GM21737 (cell line): ENCODE data around the gene JMJD8.

Source experiments
- ATAC-seq: cut with Tn5 transposase; IDR thresholded peaks from one replicate; pipeline ENCODE4 v1.9.1; 2021; ENCODE audit warnings: mild to moderate bottlenecking, moderate library complexity; ENCODE audit not compliant: unreplicated experiment

The JMJD8 gene, protein sequence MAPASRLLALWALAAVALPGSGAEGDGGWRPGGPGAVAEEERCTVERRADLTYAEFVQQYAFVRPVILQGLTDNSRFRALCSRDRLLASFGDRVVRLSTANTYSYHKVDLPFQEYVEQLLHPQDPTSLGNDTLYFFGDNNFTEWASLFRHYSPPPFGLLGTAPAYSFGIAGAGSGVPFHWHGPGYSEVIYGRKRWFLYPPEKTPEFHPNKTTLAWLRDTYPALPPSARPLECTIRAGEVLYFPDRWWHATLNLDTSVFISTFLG

DNA sequence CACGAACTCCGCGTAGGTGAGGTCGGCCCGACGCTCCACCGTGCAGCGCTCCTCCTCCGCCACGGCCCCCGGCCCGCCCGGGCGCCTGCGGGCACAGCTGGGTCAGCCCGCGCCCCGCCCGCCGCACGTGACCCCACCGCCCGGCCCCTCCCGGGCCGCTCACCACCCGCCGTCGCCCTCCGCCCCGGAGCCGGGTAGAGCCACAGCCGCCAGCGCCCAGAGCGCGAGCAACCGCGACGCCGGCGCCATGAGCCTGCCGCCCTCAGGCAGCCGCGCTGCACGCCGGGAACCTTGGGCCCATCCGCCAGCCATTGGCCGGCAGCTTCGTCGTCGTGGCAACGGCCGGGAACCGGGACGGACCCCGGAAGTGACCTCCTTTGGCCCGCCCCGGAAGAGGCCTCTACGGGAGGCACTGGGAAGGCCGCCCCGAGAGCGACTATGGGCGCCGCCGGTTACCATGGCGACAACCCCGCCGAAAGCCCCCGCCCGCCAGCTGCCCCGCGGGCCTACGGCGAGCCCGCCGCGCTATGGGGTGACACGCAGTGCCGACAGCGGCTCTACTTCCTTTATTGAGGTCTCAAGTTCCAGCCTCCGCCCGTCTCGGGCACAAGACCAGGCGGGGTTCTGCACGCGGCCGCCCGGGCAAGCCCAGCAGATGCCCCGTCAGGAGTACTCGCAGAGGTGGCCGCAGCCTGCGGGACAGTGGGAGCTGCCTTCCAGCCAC, at the start of gene JMJD8:
Gene JMJD8 (minus strand): TSS at position 264 of the 724 bp plus-strand sequence. CDS start 15 bp downstream, at position 249.
- ATAC-seq = peak; percentile 46

DNA sequence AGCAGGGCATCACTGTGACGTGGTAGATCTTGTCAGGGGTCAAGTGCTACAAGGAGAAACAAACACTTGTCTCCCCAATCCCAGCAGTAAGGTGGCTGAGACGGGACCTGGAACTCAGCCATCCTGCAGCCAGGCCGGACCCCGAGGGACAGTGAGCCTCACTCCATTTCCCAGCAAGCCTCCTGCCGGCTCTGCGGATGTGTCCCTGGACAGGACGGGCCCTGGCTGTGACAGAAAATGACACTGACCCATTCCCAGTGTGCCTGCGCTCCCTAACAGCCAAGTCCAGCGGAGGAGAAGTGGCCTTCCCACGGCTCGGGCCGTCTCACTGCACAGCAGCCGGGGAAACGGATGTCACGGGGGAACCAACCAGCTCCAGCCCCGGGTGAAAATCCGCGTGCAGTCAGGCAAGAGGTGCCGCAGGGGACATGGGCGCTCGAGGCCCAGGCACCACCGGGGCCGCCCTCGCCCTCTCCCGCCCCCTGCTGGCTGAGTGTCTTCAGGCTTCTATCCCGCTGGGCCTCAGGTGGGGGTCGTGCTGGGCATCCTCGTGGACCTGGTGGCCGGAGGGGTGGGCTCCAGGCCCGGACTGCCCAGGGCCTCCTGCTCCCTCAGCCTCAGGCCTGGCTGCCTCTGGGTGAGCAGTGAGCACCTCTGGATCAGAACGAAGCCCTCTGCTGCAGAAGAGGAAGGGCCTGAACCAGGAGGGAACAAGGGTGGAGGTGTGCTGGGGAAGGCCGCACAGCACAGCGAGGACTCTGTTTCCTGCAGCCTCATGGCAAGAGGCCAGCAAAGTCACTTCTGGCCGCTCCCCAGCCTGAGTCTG, 49.5 kb upstream of the JMJD8 start:
- ATAC-seq = no peak

DNA sequence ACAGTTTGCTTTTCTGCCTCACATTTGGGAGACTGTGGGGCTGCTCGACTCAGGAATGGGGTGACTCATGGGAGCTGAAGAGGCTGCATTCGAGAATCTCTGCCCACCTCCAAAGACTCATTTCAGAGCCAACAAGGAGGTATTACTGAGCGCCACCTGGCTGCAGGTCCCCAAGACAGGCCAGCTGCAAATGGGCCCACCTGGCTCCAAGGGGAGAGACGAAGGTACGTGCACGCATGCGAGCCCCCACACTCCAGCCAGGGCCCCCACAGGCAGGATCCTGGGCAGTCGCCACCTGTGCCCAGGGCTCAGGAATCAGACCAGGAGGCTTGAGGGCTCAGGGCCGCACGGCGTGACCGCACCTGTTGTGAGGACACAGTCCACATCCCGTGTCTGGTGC, 48.8 kb upstream of the JMJD8 start:
- no peak for ATAC-seq

DNA sequence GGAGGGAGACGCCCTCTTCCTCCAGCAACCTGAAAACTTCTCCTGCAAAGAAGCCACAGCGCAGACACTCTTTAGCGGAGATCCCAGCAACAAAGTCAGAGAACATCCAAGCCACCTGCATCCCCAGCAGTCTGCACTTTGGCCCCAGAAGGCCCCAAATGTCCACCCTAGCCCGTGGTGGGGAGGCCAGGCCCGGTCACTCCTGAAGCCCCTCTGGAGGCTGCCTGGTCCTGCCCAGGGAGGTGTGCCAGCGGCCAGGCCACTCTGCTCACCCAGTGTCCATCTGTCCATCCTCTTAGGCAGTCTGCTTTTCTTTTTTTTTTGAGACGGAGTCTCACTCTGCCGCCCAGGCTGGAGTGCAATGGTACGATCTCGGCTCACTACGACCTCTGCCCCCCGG, 48.2 kb upstream of the JMJD8 start:
- no peak for ATAC-seq

DNA sequence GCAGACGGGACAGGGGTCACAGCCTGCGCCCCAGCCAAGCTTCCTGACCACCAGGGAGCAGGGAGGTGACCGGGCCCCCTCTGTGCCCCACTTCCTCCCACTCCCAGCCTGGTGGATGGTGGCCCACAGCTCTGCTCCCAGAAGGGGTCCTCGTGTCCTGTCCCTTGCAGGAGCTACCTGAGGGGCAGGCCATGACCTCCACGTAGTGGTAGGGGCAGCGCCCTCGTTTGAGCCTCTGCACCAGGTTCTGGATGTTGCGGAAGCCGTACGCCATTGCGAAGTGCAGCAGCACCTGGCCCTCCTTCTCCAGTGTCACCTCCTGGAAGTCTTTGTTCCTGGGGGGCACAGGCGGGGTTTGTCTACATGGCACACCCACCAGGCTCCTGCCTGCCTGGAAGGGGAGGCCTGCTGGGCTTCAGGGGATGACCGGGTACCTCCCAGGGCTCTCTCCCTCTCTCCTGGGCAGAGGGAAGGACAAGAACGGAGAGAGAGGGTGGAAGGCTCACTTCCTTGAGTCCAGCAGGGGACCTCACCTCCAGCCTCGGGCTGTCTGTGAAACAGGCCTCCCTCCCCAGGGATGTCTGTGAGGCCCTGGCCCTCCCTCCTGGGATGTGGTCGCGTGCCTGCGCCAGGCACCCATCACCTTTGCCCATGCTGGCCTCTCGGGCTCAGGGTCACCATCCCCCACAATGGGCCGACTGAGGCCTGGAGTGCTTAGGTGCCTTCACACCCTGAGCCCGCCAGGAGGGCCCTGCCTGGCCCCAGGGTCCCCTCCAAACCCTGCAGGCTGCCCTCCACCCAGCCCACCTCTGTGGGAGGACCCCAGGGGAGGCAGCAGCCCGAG, 46.8 kb upstream of the JMJD8 start:
- no peak for ATAC-seq

DNA sequence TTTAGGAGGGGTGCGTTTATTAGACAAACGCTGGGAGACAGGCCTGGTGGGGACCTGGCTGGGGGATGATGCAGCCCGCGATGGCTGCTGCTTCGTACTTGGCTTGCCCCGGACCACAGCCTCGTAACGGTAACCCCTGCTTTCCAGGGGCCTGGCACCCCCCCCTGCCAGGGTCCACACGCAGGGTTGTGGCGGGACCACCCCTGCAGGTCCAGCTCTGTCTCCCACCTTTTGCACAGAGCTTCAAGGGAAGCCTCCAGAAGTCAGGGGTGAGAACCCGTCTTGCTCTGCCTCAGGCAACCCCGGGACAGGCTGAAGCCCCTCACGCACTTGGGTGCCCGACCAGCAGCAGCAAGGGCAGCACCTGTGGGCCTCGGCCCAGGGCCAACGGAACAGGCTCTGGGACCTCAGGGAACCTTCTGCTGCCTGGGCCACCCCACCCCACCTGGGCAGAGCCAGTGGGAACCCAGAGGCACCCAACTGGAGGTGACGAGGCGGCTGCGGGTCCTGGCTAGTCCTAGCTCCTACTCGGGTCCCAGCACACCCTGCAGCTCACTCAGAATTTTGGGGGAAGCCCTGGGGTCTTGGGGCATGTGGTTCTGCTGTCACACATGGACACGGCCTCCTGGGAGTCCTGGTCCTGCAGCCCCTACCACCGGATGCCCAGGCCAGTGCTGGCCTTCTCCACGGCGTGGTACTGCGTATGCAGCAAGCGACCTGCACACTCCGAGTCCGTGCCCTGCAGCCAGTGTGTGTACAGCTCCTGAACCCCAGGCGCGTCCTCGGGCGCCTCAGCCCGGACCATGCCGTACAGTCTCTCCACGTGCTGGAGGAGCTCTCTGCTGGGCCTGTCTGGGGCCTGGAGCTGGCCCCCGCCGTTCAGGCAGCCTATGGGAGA, 45.9 kb upstream of the JMJD8 start:
- ATAC-seq = no peak

DNA sequence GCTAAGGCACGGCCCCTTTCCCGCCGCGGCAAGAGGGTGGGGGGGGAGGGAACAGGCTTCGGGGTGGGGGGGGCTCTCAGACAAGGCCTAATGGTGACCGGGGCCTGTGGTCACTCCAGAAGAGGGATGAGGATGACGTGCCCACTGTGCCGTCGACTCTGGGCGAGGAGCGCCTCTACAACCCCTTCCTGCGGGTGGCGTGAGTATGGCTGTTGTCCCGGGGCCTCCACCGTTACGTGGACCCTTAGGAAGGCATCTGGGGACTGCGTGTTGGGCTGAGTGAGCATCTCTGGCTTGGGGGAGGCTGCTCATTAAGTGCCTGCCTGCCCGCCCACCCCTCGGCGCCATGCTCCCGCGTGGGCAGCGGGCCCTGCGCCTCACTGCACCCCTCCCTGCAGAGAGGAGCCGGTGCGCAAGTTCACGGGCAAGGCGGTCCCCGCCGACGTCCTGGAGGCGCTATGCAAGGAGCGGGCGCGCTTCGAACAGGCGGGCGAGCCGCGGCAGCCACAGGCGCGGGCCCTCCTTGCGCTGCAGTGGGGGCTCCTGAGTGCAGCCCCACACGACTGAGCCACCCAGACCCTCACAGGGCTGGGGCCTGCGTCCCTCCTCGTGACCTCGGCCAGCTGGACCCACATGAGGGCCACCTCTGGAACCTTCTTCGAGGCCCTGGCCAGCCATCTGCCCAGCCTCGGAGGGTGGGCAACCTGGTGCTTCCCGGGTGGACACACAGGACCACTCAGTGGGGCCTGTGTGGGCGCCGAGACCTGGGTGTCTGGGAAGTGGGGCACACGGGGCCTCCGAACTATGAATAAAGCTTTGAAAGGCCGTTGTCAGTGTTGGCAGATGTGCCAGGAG, 45.0 kb upstream of the JMJD8 start:
- no peak for ATAC-seq

DNA sequence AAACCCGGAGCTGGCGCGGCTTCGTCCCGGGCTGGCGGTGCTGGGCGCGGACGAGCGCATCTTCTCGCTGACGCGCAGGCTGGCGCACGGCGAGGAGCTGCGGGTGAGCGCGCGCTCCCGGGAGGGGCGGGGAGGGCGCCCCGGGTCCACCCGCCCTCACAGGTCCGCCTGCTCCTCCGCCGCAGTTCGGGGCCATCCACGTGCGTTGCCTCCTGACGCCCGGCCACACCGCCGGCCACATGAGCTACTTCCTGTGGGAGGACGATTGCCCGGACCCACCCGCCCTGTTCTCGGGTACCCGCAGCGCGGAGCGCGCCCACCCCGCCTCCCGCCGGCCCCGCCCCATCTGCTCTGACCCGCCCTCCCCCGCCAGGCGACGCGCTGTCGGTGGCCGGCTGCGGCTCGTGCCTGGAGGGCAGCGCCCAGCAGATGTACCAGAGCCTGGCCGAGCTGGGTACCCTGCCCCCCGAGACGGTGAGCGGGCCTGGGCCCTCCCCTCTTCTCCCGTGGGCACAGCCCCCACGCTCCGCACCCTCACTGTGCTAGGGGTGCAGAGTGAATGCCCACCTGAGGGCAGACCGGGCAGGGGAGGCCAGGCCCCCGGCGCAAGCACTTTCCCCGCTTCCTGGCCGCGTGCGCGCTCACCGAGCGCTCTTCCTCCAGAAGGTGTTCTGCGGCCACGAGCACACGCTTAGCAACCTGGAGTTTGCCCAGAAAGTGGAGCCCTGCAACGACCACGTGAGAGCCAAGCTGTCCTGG, 44.2 kb upstream of the JMJD8 start:
- ATAC-seq = peak; percentile 31

DNA sequence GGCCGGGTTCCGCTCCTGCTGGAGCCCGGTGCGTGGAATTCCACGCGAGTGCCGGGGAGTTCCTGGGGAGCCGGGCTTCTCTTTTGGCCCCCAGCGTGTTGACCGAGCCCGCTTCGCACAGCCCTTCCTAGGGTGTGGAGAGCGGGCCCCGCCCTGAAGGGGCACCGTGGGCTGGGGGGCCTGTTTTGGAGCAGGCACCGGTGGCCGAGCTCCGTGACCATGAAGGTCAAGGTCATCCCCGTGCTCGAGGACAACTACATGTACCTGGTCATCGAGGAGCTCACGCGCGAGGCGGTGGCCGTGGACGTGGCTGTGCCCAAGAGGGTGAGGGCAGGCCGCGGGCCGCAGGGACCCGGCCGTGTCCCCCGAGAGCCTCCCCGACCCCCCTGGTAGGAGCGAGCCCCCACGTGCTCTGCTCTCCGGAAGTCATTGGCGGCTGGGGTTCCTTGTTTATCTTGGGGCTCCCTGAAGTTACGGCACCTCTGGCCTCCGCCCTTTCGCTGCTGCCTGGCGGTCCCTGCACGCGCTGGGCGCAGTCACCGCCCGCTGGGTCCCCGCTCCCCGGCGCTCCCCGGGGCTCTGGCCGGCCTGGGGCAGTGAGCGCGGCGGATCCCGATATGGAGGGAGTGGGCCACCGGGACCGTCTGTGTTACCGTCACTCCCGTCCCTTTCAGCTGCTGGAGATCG, 43.3 kb upstream of the JMJD8 start:
- ATAC-seq = no peak

DNA sequence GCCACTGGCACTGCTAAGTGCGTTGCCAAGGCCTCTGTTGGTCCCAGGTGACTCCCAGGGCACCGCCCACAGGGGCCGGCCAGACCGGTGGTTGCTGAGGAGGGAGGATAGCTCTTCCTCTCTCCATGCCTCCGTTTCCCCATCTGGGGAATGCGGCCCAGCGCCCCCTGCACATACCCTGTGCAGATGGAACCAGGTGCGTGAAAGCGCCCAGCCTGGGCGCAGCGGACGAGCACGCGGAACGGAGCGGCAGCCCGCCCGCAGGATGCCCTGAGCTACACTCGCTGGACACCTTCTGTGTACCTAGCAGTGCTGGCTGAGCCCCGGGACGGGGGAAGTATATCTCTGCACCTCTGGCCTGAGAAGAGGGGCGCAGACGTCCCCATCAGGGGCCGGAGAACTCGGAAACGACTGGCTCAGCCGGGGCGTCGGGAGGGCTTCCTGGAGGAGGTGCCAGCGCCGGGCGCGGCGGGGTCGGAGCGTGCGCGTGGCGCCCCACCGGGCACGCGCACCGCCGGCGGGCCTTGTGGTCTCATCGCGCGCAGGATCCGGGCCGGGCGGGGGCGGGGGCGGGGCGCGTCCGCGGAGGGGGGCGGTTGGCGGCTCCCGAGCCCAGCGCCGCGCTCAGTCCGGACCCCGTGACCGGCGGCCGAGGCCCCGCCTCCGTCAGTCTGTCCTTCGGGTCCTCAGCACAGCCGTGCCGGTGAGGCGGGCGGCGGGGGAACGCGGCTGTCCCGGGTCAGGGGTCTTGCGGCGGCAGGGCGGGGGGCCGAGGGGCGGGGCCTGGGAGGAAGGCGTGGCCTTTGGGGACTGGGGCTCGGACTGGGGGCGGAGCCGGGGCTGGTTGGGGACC, 42.5 kb upstream of the JMJD8 start, which contains the start of the genes CCDC78 and HAGHL:
Gene CCDC78 (minus strand): TSS at position 6 of the 853 bp plus-strand sequence. CDS start 76 bp downstream, outside the sequence.
Gene HAGHL (plus strand): TSS at position 669 of the 853 bp plus-strand sequence. CDS start 404 bp downstream, outside the sequence.
- no peak for ATAC-seq

DNA sequence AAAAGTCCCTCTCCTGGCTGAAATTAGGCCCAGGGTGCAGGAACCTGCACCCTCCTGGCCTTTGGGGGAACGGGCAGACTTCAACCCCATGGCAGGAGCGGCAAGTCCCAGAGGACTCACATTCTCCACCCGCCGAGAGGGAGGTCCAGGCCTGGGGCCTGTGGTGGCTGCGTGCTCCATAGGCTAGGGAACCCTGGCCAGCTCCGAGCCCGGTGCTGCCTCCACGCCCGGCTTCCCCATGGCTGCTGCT, 42.0 kb upstream of the JMJD8 start:
- ATAC-seq = no peak

DNA sequence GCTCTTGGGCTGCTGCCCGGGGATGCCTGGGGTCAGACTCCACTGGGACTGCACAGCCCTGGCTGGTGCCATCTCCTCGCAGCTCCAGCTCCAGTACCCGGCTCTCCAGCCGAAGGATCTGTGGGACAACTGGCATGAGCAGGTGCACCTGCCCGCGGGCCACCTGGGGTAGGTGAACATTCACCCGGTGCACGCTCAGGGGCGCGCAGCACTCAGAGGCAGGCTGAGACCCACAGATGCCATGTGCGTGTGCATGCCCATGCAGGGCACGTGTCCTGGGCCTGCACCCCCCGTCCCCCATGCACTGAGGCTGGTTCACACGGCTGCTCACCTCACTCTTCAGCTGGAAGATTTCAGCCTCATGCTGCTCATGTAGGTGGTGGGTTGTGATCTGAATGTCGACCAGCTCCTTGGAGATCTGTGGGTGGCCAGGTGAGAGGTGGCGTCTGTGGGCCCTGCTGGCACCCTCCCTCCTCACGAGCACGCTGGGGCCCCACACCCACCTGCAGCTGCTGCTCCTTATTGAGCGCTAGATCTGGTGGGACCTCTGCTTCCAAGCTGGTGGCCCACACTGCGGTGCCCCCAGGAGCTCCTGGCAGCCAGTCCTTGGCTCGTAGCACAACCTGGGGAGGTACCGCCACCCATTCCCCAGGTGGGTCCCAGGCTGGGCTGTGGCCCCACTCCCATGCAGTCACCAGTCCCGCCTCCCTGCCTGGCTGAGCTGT, 41.5 kb upstream of the JMJD8 start:
- ATAC-seq = no peak

DNA sequence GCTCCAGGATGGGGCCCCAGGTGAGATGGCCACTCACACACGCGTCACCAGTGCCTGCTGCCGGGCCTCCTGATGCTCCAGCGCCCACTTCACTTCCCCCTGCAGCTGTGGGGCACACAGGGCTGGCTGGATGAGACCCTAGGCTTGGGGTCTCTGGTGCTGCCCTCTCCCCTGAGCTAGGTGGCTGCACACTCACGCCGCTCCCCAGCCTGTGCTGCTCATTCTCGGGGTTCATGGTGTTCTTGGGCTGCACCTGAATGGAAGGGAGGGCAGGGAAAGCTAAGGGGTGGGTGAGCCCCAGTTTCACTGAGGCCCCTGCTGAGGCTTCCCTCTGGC, 40.9 kb upstream of the JMJD8 start:
- ATAC-seq = no peak

DNA sequence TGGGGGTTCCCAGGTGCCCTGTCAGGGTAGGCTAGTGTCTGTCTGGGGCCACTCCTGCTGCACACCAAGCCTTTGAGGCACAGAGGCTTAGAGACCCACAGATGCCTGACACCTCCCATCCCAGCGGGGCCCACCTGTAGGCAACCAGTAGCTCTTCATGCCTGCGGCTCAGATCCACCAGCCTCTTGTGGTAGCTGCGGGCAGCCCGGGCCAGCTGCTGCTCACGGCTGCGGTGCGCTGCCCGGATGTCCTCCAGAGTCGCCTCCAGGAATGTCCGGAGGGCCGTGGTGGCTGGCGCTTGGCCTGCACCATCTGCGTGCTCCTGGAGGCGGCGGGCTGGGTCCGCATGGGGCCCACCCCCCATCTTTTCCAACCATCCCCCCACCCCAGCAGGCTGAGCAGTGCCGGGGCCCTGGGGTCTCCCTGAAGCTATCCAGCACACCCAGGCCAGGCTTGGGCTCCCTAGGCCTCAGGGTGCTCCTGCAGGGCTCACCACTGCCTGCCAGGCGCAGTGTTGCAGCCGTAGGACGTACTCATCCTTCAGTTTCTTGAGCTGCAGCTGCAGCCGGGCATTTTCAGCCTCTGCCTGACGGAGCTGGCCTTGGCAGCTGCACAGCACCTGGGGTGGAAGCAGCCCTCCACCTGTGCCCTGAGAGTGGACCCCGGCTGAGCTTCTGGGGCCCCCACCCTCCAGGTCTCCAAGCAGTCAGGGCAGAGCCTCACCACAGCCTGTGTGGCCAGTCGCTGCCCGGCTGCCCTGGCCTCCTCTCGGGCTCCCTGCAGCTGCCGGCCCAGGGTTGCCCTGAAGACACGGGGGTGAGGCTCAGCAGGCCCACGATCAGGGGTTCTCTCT, 40.3 kb upstream of the JMJD8 start:
- no peak for ATAC-seq

DNA sequence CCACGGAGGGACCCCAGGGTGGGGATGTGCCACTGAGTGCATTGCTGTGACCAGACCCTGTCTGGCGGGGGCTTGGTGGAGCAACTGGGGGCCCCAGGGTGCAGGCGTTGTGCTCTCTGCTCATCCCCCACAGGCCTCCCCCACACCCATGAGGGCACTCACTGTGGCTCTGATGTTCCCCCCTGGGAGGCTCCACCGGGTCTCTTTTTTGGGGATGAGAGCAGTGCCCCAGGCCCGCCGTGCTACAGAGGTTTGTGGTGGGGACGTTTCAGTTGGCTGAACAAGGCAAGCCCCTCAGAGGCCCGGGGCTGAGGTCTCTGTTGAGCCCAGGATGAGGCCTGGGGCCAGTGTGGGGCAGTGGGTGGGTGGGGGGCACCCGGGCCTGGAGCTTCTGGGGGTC, 39.6 kb upstream of the JMJD8 start:
- ATAC-seq = no peak
